NCI-H774 (cell line): Measurements from ENCODE around the gene ABHD15.

Experiments used
- DNase-seq: peaks from one replicate; lab custom pipeline; 2025; lab: John Stamatoyannopoulos, UW

ABHD15 gene

DNA sequence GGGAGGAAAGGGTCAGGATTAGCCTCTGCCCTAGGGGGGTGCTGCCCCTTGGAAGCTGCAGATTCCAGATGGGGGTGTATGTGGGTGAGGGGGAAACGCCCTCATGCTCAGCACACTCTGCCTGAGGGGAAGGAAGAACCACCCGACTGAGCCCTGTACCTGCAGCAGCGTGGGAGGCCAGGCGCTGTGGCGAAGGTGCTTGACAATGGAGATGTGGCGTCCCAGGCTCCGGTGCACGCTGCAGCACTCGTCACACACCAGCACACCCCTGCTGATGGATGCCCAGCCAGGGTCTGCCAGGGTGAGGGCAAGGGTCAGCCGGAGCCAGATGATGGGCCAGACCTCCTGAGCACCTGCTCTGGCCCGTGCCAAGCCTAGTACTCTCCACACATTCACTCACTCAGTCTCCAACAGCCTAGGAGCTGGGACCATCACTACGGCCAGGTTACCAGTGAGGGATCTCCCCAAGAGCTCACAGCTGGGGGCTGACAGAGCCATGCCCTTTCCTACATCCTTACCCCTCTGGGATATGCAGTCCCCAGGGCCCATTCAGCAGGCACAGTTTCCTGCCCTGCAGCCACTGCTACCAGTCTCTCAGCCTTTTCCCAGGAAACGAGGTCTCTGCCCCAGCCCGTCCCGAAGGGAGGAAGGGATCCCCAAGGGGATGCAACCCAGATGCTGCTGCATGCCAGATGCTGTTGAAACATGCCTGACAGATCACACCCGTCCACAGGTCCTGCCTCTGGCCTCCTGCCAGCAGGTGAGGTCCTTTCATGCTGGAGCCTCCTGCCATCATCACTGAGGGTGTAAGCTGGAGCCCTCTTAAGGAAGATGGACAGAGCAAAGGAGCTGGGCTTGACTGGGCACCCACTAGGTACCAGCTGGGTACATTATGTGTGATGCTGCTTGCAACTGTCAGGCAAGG, 16.7 kb upstream of the ABHD15 start:
- no peak for DNase-seq

DNA sequence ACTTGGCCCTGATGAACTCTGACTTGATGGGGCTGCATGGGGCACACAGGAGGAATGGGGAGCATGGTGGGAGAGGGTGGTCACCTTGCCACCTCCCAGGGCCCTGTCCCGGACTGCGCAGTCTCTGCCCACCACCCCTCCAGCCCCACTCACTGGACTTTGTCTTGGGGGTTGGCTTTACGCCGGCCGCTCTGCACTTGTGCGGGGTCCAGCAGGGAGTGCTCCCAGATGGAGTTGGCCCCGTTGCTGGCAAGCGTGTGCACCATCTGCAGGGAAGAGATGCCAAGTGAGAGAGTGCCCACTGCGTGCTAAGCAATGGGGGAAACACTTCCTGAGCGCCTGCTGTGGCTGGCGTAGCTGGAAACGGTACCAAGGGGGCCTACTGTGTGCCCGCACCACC, 15.9 kb upstream of the ABHD15 start:
- DNase-seq = no peak

DNA sequence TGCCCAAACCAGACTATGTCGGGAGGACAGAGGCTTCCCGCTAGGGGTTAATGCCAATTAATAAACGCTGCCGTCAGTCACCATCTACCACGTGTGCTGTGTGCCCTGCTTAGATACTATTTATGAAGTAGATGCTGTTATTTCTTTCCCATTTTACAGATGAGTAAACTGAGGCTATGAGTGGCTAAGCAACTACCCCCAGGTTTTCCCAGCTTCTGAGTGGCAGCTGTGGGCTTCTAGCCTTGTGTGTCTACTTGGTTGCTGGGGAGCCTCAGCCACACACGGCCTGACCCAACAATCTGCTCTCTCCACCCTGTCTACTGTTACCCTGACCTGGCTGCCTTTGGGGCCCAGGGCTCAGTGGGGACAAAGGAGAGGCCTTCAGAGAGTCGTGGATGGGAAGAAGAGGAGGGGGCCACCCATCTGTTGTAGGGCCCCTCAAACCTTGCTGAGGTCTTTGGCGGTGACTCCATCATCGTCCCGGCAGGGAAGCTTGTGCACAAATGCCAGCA, 15.5 kb upstream of the ABHD15 start:
- DNase-seq = no peak

DNA sequence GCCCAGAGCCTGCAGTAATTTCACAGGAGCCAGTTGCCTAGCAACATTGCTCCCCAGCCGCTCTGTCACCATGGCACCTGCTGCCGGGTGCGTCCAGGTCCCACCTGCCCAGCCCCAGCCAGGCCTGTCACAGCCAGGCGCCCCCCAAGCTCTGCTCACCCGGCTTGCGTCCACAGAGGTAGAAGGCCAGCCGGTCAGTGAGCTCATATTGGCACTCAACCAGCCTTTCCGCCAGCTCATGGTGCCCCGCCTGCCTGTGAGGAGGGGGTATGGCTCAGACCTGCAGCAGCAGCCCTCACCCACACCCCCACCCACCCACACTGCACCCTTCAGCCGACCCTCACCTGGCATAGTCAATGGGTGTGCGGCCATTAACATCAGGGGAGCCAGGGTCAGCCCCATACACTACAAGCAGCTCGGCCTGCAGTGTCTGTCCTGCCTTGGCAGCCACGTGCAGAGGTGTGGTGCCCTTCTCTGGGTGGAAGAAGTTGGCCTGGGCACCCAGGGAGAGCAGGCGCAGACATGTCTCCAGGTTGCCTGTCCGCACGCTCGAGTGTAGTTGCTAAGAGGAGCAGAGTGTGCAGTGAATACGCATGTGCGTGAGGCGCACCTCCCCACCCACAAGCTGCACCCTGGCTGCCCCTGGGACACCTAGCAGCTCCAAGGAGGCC, 14.9 kb upstream of the ABHD15 start:
- no peak for DNase-seq

DNA sequence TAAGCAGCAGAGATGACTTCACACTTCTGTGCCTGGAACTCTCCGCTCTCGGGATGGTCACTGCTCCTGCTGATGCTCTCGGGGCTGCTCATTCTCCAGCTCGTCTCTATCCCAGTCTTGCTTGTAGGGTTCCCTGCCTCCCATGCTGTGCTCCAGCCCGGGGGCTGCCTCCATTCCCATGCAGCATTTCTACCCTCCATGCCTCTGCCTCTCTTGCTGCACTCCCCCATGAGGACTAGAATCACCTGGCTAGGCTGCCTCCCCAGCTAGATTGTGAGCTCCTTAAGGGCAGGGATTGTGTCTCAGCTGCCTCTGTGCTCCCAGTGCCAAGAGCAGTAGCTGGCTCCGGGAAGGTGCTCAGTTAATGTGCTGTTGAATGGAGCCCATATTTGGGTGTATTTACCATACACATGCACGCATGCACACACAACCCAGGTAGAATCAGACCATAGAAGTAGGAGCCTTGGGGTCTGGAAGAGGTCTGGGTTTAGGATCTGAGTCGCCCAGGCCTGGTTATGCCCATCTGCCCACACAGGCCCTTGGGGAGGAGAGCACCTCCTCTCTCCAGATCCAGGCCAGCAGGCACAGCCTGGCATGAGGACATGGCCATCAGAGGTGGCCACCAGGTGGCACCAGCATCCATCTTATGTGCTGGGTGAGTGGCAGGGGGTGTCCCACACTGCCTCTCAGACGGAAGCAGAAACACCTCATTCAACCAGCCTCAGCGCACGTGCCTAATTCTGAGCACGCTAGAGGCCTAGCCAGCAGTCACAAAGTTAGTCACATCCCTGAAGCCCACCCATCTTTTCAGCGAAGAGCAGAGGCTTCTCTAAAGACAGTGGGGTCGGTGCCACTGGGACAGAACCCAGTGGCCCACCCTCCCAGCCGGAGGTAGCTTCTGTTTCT, 13.3 kb upstream of the ABHD15 start:
- DNase-seq = peak; percentile 58

DNA sequence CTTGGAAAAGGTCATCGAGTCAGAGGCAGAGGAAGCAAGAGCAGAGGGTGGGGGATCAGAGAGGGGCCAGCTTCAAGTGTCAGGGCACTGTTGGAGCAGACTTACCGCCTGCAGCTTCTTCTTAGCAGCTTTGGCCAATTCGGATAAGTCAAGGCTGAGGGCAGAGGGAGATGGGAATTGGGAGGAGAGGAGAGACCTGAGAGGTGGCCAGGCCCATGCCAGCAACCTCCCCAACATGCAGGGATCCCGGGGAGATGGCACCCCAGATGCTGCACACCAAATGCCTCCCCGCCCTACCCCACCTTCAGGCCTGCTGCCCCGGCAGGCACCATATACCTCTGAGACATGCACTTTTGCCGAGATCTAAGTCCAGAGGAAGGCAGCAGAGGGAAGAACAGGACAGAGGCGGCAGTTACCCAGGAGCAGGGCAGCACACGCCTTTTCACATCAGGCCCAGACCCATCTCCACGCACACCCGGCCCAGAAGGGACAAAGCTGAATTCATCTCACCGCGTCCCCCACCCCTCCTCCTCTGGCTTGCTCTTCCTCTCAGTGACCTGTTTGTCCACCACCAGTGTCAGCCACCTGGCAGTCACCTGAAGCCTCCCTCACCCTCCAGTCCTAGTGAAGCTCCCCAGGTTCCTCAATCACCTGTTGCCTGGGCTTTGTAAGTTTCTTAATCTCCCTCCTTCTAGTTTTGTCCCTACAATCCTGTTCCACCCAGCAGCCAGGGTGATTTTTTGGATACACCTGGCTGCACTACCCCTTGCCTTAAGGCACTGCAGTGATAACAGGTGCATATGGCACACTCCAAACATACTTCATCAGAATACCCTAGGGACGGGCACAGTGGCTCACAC, 12.0 kb upstream of the ABHD15 start:
- no peak for DNase-seq

DNA sequence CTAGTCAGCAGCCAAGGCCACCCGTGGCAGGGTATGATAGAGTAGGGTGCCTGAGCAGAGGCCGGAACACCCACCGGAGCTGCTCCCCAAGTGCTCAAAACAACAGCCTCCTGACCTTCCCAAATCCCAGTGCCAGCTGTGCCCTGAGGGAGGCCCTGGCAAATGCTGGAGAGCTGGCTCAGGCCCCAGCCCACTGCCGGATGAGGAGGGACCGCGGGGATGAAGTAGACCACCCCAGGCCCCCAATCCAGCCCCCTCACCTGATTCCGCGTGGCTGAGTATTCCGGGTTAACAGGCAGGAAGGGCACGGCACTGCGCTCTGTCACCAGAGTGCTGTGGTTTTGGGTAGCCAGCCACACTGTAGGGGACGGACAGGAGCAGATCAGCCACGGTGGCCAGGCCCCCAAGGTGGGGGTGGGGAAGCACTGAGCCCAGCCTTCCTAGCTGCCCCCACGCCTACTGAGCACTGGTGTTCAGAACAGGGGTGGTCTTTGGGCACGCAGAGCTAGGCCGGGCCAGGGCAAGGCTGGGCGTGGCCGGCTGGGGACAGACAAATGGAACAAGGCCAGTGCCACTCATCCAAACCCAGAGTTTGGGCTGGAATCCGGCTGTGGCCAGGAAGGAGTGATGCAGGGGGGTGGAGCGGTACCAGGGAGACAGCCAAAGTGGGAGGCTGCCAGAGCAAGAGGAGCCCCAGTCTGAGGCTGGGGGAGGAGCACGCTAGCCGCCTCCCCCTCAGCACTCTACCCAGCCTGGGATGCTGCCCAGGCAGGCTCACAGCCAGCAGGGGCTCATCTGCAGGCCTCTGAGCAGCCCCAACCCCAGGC, 10.8 kb upstream of the ABHD15 start:
- no peak for DNase-seq

DNA sequence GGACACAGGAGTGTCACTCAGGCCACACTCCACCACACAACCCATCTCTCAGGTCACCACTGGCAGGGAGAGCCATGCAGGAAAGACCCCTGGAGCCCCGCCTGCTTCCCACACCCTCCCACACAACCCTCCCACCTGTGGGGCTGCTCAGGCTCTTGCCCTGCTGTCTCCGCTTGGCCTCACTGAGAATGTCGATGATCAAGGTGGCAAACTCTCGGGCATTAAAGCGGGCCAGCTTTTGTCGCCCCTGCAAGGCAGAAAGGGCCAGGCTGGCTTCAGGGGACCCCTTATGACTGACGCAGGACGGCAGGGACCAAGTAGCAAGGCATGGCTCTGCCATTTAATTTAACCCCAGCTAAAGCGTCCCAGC, 10.1 kb upstream of the ABHD15 start:
- DNase-seq = no peak

DNA sequence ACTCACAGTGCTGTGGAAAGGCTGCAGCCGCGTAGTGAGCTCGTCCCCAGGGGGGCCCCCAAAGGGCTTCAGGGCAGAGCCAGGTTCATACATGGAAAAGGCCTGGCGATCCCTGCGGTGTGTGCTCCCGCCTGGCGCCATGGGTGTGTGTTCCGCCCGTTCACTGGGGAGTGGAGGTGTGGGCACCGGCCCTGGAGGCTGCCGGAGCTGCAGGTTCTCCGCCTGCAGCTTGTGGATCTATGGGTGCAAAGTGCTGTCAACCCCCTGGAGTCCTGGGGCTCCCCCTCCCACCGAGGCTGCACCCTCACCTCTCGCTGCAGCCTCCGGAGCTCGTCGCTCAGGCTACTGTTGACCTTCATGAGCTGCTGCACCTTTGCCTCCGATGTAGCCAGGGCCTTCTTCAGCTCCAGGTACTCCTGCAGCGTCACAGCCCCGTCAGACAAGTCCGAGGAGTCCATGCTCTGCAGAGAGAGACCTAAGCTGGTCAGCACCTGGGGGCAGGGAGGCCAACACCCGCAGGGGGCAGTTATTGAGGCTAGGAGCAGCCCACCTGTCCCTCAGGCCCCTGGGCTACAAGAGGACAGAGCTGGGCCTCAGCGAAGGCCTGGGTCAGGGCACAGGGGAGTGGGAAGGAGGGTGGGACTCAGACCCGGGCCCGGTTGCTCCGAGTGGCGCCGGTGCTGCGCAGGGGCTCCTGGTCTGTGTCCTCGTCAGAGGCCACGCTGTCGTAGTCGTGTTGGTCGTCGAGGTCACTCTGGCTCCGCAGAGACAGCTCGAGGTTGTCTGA, 9.6 kb upstream of the ABHD15 start:
- DNase-seq = no peak

DNA sequence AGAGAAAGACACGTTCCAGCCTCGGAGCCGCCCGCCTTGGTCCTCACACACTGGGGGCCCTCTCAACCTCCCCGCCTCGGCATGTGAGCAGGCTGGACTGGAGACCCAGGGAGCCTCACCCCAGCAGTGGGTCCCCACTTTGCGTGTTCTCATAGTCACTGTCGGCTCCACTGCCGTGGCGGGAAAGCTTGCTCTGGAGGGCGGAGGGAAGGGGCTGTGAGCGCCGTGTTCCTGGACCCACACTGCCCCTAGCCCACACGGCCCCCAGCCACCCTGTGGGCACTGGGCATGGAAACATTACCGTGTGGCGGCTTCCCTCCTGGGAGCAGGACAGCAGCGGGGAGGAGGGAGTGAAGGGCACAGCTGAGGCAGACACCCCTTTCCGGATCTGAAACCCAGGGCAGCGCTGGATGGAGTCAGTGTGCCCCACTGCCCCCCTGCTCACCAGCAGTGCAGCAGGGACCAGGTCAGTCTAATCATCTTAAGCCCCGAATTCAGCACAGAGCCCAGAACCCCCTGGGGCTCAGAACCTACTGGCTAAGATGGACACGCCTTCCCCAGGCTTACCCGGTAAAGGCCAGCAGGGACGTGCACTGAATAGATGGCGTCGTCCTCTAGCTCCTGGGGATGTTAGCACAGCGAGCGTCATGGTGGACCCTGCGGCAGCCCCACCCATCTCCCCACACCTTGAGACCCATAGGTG, 8.8 kb upstream of the ABHD15 start:
- no peak for DNase-seq

DNA sequence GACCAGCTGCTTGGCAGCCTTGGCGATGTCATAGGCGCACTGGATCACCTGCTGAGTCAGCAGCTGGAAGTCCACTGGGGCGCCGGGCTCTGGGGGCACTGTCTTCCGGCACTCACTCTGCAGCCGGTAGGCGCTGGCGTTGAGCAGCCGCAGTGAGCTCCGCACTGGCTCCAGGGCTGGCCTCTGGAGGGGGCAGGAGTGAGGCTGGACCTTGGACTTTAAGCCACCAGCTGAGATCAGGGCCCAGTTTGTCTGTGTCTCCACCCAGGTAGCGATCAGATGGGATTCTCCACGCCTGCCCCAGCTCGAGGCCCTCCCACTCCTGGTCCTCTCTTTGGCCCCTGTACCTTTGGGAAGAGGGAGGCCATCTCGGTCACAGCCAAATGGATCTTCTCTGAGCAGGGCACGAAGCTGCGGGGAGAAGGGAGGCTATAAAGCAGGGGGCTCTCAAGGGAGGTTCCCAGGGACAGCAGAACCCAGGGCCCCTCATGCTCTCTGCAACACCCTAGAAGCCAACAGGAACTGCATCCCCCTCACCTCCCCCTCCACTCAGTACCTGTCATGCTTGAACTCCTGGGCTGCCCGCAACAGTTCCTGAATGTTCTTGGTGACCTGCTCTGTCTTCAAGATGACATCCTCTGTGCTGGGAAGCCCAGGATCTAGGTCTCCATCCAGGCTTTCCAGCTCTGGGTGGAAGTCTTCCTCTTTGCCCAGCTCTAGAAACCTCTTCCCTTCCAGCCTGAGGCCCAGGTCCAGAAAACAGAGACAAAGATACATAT, 8.1 kb upstream of the ABHD15 start:
- DNase-seq = no peak

DNA sequence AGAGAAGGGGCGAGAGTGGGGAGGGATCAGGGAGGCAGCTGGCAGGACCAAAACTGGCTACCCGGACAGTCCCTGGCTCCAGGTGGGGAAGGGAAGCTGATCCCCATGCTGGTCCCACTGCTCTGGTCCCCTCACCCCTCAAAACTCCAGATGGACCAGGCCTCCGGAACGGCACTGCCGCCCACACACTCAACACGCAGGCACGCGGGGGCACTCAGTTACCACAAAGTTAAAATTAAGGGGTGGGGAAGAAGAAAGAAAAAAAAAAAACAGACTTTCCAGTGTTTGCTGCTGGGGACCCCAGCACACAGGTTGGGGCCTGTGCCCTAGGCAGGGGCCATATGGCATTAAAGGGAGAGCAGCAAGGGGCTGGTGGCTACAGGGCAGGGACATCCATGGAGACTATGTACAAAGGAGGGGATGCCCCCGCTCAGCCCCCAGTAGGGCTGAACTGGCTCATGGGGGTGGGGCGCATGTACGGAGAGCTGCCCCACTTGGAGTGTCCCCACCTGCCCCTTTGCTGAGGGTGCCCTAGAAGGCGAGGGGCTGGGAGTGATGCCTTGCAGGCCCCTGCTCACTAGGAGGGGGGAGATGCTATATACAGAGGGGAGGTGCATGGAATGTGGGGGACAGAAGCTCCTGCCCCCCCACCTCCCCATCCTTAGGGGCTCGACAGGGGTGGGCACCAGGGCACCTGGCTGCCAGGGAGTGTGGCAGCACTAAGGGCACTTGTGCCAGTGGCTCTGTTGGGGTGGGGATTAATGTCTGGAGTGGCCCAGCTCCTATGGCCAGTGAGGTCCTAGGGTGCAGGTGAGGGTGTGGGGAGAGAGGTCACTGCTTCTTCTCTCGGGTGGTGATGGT, 7.3 kb upstream of the ABHD15 start:
- no peak for DNase-seq

DNA sequence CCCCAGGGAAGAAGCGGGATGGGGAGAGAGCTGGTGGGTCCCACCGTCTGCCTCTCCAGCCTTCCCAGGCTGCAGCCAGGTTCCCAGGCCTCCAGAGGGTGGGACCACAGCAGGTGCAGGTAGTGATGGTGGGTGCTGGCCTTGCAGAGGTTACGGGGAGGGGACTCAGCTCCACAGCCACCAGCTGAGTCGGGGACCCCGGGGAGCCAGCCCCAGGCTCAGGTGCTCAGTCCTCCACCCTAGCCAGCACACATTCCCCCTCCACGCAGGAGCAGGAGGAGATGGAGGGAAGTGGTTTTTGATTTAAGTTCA, 6.7 kb upstream of the ABHD15 start:
- no peak for DNase-seq

DNA sequence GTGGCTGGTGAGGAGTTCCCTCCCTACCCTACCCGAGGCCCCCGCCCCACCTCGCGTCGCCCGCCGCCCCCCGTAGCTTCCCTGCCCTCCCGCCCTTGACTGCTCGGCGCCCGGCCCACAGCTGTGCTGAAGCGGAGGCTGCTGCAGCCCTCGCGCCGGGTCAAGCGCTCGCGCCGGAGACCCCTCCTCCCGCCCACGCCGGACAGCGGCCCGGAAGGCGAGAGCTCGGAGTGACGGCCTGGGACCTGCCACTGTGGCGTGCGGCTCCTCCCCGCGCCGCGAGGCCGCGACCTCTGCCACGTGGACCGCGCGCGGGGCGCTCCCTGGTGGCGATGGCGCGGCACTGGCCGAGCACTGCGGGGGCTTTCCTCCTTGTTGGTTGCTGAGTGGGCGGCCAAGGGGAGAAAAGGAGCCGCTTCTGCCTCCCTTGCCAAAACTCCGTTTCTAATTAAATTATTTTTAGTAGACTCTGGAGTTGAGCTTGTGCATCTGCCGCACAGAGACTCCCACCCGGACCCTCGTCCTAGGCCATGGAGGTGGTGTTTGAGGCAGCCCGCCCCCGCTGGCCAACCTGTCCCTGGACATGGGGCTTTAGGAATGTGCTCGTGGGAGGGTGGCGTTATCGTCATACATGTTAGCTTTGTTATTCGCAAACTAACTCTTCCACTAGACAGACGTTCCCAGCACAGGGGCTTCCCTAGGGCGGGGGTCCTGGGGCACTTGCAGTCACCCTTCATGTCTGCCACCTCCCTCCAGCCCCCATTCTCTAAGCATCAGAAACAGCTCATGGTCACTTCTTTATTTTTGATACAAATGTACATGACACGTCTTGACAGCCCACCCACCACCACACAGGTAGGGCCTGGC, 6.1 kb upstream of the ABHD15 start:
- no peak for DNase-seq

DNA sequence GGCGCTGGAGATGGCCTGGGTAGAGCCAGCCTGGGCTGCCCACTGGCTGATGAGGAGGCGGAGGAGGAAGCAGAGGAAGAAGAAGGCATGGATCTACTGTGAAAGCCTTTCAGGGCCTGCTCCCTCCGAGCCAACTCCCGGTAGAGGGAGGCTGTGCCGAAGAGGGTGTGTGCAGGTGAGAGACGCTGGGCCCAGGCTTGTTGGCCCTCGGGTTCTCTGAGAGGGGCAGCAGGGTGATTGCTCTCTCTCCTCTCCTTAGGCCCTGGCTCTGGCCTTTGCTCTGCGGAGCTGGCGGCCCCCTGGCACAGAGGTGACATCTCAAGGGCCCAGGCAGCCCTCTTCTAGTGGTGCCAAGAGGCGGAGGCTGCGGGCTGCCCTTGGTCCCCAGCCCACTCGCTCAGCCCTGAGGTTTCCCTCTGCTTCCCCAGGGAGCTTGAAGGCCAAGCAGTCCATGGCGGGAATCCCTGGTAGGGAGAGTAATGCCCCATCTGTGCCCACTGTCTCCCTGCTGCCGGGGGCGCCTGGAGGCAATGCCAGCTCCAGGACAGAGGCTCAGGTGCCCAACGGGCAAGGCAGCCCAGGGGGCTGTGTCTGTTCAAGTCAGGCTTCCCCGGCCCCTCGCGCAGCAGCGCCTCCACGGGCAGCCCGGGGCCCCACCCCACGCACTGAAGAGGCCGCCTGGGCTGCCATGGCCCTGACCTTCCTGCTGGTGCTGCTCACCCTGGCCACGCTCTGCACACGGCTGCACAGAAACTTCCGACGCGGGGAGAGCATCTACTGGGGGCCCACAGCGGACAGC, 5.2 kb upstream of the ABHD15 start:
- DNase-seq = no peak

DNA sequence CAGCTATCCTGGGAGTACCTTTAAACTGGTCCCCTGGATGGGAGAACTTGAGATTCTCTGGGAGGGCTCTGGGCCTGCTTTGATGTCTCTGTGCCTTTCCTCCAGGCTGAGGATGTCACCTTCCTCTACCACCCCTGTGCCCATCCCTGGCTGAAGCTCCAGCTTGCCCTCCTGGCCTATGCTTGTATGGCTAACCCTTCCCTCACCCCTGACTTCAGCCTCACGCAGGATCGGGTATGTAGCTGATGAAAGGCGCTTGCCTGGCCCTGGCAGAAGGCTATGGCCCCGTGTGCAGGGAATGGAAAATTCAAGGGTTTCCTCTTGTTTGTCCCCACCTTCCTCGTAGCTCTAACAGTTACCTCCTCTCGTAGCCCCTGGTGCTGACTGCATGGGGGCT, 4.6 kb upstream of the ABHD15 start:
- no peak for DNase-seq
